ENCODE results near the gene OCA2.

The OCA2 gene

GRCh38 chr15:28022961-28023360 lies 76.2 kb downstream of the OCA2 start:
- no peak for TF ChIP-seq TCF12 (IDR thresholded peaks at IDR 0.05; ENCODE audit: low read depth)
- TF ChIP-seq NFIC (IDR thresholded peaks at IDR 0.05): no peak
- TF ChIP-seq YY1 (IDR thresholded peaks at IDR 0.05; ENCODE audit: low read depth): no peak
- no peak for TF ChIP-seq TEAD4 (IDR thresholded peaks at IDR 0.05)
- no peak for TF ChIP-seq TAF1 (IDR thresholded peaks at IDR 0.05; ENCODE audit: low read depth)
- no peak for TF ChIP-seq MAX (IDR thresholded peaks at IDR 0.05)
- TF ChIP-seq CREB1 (IDR thresholded peaks at IDR 0.05; ENCODE audit: low read depth): no peak
- TF ChIP-seq FOXM1 (IDR thresholded peaks at IDR 0.05; ENCODE audit: borderline replicate concordance, low read depth): no peak
- TF ChIP-seq CEBPB (IDR thresholded peaks at IDR 0.05): no peak
- no peak for TF ChIP-seq EGR1 (IDR thresholded peaks at IDR 0.05)
- no peak for TF ChIP-seq RAD21 (IDR thresholded peaks at IDR 0.05; ENCODE audit: low read depth)
- no peak for TF ChIP-seq EP300 (IDR thresholded peaks at IDR 0.05; ENCODE audit: borderline replicate concordance)

DNA sequence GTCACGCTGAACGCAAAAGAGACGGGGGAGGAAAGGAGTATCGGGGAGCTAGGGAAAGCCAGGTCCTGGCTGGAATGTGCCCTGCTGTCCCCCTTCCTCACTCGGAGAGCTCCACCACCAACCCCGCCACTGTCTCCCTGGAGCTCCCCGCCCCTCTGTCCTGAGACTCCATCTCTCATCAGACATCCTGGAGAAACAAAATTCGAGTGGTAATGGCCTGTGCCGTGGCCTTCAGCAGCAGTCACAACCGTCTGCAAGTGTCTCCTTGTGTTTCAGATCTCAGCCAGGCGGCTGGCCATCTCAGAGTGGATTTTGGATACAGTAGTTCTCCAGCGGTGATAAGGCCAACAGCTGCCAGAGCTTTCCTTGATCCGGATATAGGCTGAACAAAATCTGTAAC lies 76.9 kb downstream of the OCA2 start:
- no peak for TF ChIP-seq TAF1 (IDR thresholded peaks at IDR 0.05; ENCODE audit: low read depth)
- TF ChIP-seq USF1 (IDR thresholded peaks at IDR 0.05): no peak
- TF ChIP-seq EP300 (IDR thresholded peaks at IDR 0.05; ENCODE audit: borderline replicate concordance): no peak
- TF ChIP-seq, protein P1, sequence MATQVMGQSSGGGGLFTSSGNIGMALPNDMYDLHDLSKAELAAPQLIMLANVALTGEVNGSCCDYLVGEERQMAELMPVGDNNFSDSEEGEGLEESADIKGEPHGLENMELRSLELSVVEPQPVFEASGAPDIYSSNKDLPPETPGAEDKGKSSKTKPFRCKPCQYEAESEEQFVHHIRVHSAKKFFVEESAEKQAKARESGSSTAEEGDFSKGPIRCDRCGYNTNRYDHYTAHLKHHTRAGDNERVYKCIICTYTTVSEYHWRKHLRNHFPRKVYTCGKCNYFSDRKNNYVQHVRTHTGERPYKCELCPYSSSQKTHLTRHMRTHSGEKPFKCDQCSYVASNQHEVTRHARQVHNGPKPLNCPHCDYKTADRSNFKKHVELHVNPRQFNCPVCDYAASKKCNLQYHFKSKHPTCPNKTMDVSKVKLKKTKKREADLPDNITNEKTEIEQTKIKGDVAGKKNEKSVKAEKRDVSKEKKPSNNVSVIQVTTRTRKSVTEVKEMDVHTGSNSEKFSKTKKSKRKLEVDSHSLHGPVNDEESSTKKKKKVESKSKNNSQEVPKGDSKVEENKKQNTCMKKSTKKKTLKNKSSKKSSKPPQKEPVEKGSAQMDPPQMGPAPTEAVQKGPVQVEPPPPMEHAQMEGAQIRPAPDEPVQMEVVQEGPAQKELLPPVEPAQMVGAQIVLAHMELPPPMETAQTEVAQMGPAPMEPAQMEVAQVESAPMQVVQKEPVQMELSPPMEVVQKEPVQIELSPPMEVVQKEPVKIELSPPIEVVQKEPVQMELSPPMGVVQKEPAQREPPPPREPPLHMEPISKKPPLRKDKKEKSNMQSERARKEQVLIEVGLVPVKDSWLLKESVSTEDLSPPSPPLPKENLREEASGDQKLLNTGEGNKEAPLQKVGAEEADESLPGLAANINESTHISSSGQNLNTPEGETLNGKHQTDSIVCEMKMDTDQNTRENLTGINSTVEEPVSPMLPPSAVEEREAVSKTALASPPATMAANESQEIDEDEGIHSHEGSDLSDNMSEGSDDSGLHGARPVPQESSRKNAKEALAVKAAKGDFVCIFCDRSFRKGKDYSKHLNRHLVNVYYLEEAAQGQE (IDR thresholded peaks at IDR 0.05; ENCODE audit: low read depth): no peak
- TF ChIP-seq EGR1 (IDR thresholded peaks at IDR 0.05): no peak
- no peak for TF ChIP-seq TCF12 (IDR thresholded peaks at IDR 0.05; ENCODE audit: low read depth)
- TF ChIP-seq MAX (IDR thresholded peaks at IDR 0.05): no peak
- TF ChIP-seq YY1 (IDR thresholded peaks at IDR 0.05; ENCODE audit: low read depth): no peak
- TF ChIP-seq NFIC (IDR thresholded peaks at IDR 0.05): no peak
- no peak for TF ChIP-seq ZBTB7A (IDR thresholded peaks at IDR 0.05; ENCODE audit: low read depth)
- TF ChIP-seq CREB1 (IDR thresholded peaks at IDR 0.05; ENCODE audit: low read depth): no peak
- no peak for TF ChIP-seq CEBPB (IDR thresholded peaks at IDR 0.05)
- TF ChIP-seq FOXM1 (IDR thresholded peaks at IDR 0.05; ENCODE audit: borderline replicate concordance, low read depth): no peak
- no peak for TF ChIP-seq RAD21 (IDR thresholded peaks at IDR 0.05; ENCODE audit: low read depth)

- TF ChIP-seq RAD21 (IDR thresholded peaks at IDR 0.05; ENCODE audit: low read depth) (peak; percentile 63), YY1 (IDR thresholded peaks at IDR 0.05; ENCODE audit: low read depth) (no peak), TEAD4 (IDR thresholded peaks at IDR 0.05) (peak; percentile 75), NFIC (IDR thresholded peaks at IDR 0.05) (peak; percentile 72)
These were observed 77.7 kb downstream of the OCA2 start for GRCh38 chr15:28021281-28022039.

DNA sequence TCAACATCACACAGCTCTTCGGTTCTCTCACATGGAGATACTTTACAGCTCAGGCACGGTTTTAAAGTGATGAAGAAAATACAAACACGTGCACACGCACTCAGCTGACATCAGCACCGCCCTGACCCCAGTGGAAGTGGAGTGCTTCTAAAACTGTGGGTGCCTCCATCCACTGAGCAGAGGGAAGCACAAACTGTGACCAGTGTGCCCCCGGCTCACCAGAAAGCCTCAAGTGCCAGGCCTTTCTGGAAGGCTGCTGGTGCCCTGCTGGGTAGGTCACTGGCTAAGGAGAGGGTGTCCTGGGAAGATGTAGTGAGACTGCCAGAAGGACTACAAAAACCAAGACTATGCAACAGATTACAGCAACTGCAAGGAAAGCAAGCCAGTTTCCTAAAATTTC lies 78.5 kb downstream of the OCA2 start:
- TF ChIP-seq TAF1 (IDR thresholded peaks at IDR 0.05; ENCODE audit: low read depth) (no peak), CEBPB (IDR thresholded peaks at IDR 0.05) (no peak), CREB1 (IDR thresholded peaks at IDR 0.05; ENCODE audit: low read depth) (no peak), ZBTB7A (IDR thresholded peaks at IDR 0.05; ENCODE audit: low read depth) (no peak), MAX (IDR thresholded peaks at IDR 0.05) (no peak), TCF12 (IDR thresholded peaks at IDR 0.05; ENCODE audit: low read depth) (no peak), USF1 (IDR thresholded peaks at IDR 0.05) (no peak), NFIC (IDR thresholded peaks at IDR 0.05) (no peak), YY1 (IDR thresholded peaks at IDR 0.05; ENCODE audit: low read depth) (no peak), EP300 (IDR thresholded peaks at IDR 0.05; ENCODE audit: borderline replicate concordance) (no peak)
- TF ChIP-seq, protein P1 (IDR thresholded peaks at IDR 0.05; ENCODE audit: low read depth): no peak

DNA sequence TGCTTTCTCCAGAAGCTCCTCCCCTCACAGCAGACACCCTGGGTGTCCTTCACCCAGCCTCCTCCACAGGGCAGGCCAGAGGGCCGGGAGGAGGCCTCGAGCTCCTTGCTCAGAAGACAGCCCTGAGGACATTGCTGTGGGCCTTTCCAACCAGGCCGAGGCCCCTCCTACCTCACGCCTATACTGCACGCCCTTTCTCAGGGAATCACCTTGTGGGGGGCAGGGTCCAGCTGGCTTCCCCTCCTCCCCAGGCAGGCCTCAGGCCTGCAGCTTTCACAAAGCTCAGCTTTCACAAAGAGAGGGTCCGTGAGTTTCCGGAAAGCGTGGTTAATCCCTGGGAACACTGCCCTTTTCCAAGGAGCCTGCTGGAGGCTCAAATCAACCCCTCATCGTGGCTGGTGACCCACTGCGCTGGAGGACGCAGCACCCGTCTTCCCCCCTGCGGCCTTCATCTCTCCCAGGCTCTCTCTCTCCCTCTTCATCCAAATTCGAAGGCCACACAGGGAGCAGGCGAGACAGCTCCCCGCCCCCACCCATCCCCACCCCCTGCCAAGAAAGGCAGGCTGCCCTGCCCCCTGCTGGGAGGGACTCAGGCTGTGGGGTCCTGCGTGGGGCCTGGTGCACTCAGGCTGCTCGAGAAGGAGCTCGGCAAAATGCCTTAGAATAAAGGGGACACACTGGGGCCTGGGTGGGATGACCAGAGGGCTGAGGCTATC lies 79.4 kb downstream of the OCA2 start:
- TF ChIP-seq EP300 (IDR thresholded peaks at IDR 0.05; ENCODE audit: borderline replicate concordance) (no peak), YY1 (IDR thresholded peaks at IDR 0.05; ENCODE audit: low read depth) (no peak), TAF1 (IDR thresholded peaks at IDR 0.05; ENCODE audit: low read depth) (no peak), CEBPB (IDR thresholded peaks at IDR 0.05) (no peak), MAX (IDR thresholded peaks at IDR 0.05) (no peak), EGR1 (IDR thresholded peaks at IDR 0.05) (no peak), CREB1 (IDR thresholded peaks at IDR 0.05; ENCODE audit: low read depth) (no peak), NFIC (IDR thresholded peaks at IDR 0.05) (no peak), TEAD4 (IDR thresholded peaks at IDR 0.05) (no peak), USF1 (IDR thresholded peaks at IDR 0.05) (no peak), FOXM1 (IDR thresholded peaks at IDR 0.05; ENCODE audit: borderline replicate concordance, low read depth) (no peak)
